ENCODE data around the gene TTC34.

Gene TTC34

GRCh38 chr1:2589431-2590232 lies 211.9 kb downstream of the TTC34 start:
- TF ChIP-seq EZH2 (IDR thresholded peaks at IDR 0.05; ENCODE audit: borderline replicate concordance, low read depth, low read length, severe bottlenecking) (no peak), CTCF (IDR thresholded peaks at IDR 0.05; ENCODE audit: borderline replicate concordance, extremely low read depth, low read length, poor library complexity, severe bottlenecking) (no peak)
- Histone ChIP-seq H3K4me2 (ENCODE audit: insufficient read depth, low read length) (no peak overlapping the region), H3K79me2 (ENCODE audit: insufficient read depth, low read length) (0 out of 2 replicates have a peak, but pooled peaks cover 3% of the 10 kb centered on the region), H3K27me3 (ENCODE audit: insufficient read depth, low read length, poor library complexity) (no peaks in the 10 kb centered on the region), H3K4me3 (ENCODE audit: low read depth in 1 of 2, low read length in 2 of 2) (no peak overlapping the region), H3K4me1 (ENCODE audit: insufficient read depth, low read length) (peaks cover 22% of the 10 kb centered on the region), H3K9me3 (ENCODE audit: insufficient read depth, low read length, severe bottlenecking) (no peaks in the 10 kb centered on the region), H3K27ac (ENCODE audit: low read length) (no peak overlapping the region), H2AFZ (ENCODE audit: low read depth, low read length) (no peak overlapping the region), H3K36me3 (ENCODE audit: insufficient read depth, low read length) (no peaks in the 10 kb centered on the region; the same call in 1 of the 2 replicates), H3K9ac (ENCODE audit: low read depth, low read length) (no peak overlapping the region), H4K20me1 (ENCODE audit: insufficient read depth, low read length) (peaks cover 11% of the 10 kb centered on the region; the same call in 1 of the 2 replicates)
- DNase-seq (no peak), ATAC-seq (ENCODE audit: insufficient read depth, low read depth) (no peak)

- Histone ChIP-seq H3K27ac (ENCODE audit: low read length) (no peak overlapping the region), H3K4me2 (ENCODE audit: insufficient read depth, low read length) (no peak overlapping the region), H3K9ac (ENCODE audit: low read depth, low read length) (no peak overlapping the region), H3K27me3 (ENCODE audit: insufficient read depth, low read length, poor library complexity) (no peaks in the 10 kb centered on the region), H3K4me1 (ENCODE audit: insufficient read depth, low read length) (peaks cover 22% of the 10 kb centered on the region), H3K36me3 (ENCODE audit: insufficient read depth, low read length) (no peaks in the 10 kb centered on the region; the same call in 1 of the 2 replicates), H2AFZ (ENCODE audit: low read depth, low read length) (no peak overlapping the region), H3K4me3 (ENCODE audit: low read depth in 1 of 2, low read length in 2 of 2) (no peak overlapping the region), H3K79me2 (ENCODE audit: insufficient read depth, low read length) (0 out of 2 replicates have a peak, but pooled peaks cover 3% of the 10 kb centered on the region), H4K20me1 (ENCODE audit: insufficient read depth, low read length) (peaks cover 12% of the 10 kb centered on the region; the same call in 1 of the 2 replicates), H3K9me3 (ENCODE audit: insufficient read depth, low read length, severe bottlenecking) (no peaks in the 10 kb centered on the region)
- DNase-seq: no peak
- TF ChIP-seq EZH2 (IDR thresholded peaks at IDR 0.05; ENCODE audit: borderline replicate concordance, low read depth, low read length, severe bottlenecking): no peak
- no peak for ATAC-seq (ENCODE audit: insufficient read depth, low read depth)
Measured at GRCh38 chr1:2588661-2589430, 212.6 kb downstream of the TTC34 start.

- peaks cover 14% of the 10 kb centered on the region; the same call in 1 of the 2 replicates for H4K20me1 ChIP-seq (ENCODE audit: insufficient read depth, low read length)
- no peak overlapping the region; the same call in 1 of the 2 replicates for H3K27ac ChIP-seq (ENCODE audit: low read length)
- no peaks in the 10 kb centered on the region for H3K9me3 ChIP-seq (ENCODE audit: insufficient read depth, low read length, severe bottlenecking)
- H3K27me3 ChIP-seq (ENCODE audit: insufficient read depth, low read length, poor library complexity): no peaks in the 10 kb centered on the region
- H3K4me1 ChIP-seq (ENCODE audit: insufficient read depth, low read length): peaks cover 22% of the 10 kb centered on the region
- H3K79me2 ChIP-seq (ENCODE audit: insufficient read depth, low read length): 0 out of 2 replicates have a peak, but pooled peaks cover 3% of the 10 kb centered on the region
- H3K4me2 ChIP-seq (ENCODE audit: insufficient read depth, low read length): peak overlapping the region; percentile 75
- ATAC-seq (ENCODE audit: insufficient read depth, low read depth): no peak
- H3K4me3 ChIP-seq (ENCODE audit: low read depth in 1 of 2, low read length in 2 of 2): peak overlapping the region in 1 of 2 experiments; percentile 95; a peak in 2 of 4 replicates
- no peaks in the 10 kb centered on the region; the same call in 1 of the 2 replicates for H3K36me3 ChIP-seq (ENCODE audit: insufficient read depth, low read length)
- peak overlapping the region; percentile 93; the same call in 1 of the 2 replicates for H3K9ac ChIP-seq (ENCODE audit: low read depth, low read length)
- no peak overlapping the region for H2AFZ ChIP-seq (ENCODE audit: low read depth, low read length)
- TF ChIP-seq CTCF (IDR thresholded peaks at IDR 0.05; ENCODE audit: borderline replicate concordance, extremely low read depth, low read length, poor library complexity, severe bottlenecking) (no peak), EZH2 (IDR thresholded peaks at IDR 0.05; ENCODE audit: borderline replicate concordance, low read depth, low read length, severe bottlenecking) (no peak)
- no peak for DNase-seq
Measured at GRCh38 chr1:2587860-2588571, 213.5 kb downstream of the TTC34 start.

Data from DND-41 (cell line).